GM18520 (cell line): Measurements from ENCODE around the gene CCSER2.
A peak's percentile ranks its signal among the peaks of the same experiment; 100 is the strongest.
"Not testable (repeated sequence)": the region's sequence is repeated elsewhere in the genome, so short reads cannot be mapped to it uniquely, and the experiment has no call there.

Source experiments
- ATAC-seq: cut with Tn5 transposase; IDR thresholded peaks from one replicate; pipeline ENCODE4 v1.9.1; 2021; ENCODE audit not compliant: unreplicated experiment

Gene CCSER2

GRCh38 chr10:84511709-84512285 lies 183.4 kb downstream of the CCSER2 start:
- no peak for ATAC-seq

- no peak for ATAC-seq
Measured at GRCh38 chr10:84517554-84517953, 189.2 kb downstream of the CCSER2 start.

DNA sequence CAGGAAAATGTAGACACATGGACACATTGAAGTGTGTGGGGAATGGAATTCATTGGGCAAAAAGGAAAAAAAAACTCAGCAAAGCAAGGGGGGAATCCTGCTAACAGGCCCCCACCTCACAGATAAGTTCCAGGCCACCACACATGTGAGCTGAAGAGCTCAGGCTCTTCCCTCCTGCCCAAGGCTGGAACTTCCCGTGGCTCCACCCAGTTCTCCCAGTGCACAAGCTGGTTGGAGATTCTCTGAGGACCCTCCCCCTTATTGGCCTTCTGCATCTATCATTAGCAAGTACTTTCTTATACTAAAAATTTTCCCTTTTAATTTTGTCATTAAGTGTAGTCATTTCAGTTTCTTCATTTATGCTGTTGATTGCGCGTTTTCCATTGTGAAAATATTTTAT lies 190.8 kb downstream of the CCSER2 start:
- ATAC-seq = no peak

- no peak for ATAC-seq
Measured at GRCh38 chr10:84521013-84521412, 192.6 kb downstream of the CCSER2 start.

DNA sequence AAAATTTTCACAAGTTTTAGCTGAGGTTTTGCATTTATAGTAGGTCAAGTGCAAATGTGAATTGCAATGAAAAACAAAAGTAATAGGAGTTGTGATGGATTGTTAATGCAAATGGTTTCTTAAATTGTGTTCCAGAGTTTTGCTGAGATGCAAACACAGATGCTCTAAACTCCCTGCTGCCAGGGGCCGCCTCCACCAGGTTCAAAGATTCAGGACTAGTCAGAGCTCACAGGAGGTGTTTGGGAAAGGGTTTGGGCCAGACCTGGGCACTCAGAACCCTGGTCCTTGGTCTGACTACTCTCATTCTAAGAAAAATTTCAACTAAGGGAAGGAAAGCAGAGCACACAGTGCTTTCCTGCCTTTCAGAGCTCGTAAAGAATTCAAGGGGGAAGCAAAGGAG lies 193.1 kb downstream of the CCSER2 start:
- ATAC-seq = no peak

DNA sequence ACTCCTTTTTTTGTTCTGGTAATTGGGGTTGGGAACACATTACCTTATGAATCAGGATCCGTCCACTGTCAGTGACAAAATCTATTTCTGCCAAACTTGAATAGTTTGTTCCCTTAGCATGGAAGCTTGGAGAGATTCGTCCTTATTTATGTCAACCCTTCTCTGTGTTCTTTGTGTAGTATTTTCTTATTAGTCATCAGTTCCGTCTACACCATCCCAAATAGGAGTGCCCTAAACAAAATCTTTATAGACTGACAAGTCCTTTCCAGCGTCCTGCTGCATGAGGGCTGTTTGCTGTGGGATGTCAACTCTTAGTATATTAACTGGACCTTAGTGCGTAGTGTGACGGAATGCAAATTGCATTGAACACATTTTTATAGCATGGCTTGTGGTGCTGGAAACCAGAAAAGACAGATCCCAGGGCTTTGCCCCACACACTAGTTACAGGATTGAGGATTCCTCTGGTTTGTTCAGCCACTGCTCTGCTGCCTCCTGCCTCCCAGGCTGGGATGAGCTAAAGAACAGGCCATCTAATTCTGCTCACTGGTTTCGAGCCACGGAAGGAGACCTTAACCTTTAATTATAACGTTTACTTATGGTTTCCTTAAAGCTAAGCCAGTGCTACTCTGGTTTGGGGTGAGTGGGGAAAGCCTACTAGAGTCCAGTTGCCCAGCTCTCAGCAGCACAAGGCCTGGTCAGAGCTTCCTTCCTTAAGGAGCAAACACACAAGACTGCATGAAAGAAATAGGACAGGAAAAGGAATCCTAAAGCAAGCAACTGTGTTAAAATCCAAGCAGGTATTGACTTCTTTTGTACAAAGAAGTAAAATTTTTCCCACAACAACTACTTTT lies 194.4 kb downstream of the CCSER2 start:
- ATAC-seq = no peak

DNA sequence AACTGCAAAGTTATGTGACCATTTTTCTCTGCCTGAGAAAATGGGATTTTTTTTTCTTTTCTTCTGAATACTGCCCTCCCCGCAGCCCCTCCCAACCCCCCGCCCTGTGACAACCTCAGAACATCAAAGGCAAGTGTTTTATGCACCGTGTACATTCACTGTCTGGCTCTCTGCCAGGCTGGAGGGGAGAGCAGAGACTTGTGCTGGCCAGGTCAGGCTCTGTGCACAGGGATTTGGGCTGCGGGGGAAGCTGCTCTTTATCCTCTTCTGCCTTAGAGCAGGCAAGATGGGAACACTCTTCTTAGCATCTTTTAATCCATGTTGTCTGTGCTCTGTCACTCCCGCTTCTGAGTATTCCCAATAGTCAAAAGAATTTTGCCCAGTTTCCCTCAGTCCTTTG lies 195.1 kb downstream of the CCSER2 start:
- no peak for ATAC-seq

GRCh38 chr10:84524435-84524834 lies 196.0 kb downstream of the CCSER2 start:
- no peak for ATAC-seq

DNA sequence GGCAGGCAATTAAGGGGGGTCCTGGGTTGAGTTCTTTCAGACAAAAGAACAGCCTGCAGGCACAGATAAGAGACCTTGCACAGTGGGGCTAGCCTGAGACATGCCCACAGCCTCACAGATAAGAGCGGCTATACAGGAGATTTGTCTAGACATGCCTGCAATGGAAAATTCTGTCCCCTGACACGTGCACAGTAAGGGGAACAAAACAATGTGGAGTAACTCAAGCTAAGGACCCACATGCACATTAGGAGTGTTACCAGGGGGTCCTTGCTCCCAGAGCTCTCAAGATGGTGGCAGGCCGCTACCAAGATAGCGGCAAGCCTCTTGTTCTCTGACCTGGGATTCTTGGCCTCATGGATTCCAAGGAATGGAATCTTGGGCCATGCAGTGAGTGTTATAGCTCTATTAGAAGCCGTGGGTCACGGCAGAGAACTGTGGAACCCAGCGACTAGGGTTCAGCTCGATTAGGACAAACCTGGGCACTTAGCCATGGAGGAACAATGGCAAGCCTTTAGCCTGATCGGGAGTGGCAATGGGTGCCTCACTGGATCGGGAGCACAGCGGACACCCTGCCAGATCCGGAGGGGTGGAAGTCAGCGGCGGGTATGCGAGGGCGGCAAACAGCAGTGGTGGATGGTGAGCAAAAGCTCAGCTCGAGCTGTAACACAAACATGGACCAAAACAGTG lies 196.9 kb downstream of the CCSER2 start:
- ATAC-seq = no peak

DNA sequence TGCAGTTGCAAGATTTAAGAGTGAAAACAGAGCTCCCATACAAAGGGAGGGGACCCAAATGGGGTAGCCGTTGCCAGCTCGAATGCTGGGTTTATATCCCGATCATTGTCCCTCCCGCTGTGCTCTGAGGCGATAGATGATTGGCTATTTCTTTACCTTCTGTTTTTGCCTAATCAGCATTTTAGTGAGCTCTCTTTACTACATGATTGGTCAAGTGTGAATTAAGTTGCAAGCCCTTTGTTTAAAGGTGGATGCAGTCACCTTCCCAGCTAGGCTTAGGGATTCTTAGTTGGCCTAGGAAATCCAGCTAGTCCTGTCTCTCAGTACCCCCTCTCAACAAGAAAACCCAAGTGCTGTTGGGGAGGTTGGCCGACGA lies 197.4 kb downstream of the CCSER2 start:
- ATAC-seq = not testable (repeated sequence)

GRCh38 chr10:84527386-84527785 lies 199.0 kb downstream of the CCSER2 start:
- not testable (repeated sequence) for ATAC-seq

GRCh38 chr10:84528526-84528925 lies 200.1 kb downstream of the CCSER2 start:
- ATAC-seq = not testable (repeated sequence)

DNA sequence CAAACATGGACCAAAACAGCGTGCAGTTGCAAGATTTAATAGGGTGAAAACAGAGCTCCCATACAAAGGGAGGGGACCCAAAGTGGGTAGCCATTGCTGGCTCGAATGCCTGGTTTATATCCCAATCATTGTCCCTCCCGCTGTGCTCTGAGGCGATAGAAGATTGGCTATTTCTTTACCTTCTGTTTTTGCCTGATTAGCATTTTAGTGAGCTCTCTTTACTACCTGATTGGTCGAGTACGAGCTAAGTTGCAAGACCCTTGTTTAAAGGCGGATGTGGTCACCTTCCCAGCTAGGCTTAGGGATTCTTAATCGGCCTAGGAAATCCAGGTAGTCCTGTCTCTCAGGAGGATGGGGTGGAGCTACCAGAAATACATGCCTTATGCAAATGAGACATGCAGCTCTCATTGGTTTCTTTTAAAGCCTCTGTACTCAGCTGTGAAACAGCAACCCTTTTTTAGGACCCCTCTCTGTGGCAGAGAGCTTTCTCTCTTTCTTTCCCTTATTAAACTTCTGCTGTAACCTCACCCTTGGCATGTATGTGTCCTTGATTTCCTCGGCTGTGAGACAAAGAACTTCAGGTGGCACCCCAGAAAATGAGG lies 202.4 kb downstream of the CCSER2 start:
- ATAC-seq = no peak

GRCh38 chr10:84531396-84531795 lies 203.0 kb downstream of the CCSER2 start:
- no peak for ATAC-seq

DNA sequence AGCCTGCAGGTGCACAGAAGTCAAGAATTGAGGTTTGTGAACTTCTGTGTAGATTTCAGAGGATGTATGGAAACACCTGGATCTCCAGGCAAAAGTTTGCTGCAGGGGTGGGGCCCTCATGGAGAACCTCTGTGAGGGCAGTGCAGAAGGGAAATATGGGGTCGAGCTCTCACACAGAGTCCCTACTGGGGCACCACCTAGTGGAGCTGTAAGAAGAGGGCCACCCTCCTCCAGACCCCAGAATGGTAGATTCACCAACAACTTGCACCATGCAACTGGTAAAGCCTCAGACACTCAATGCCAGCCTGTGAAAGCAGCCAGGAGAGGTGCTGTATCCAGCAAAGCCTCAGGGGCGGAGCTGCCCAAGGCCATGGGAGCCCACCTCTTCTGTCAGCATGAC lies 205.8 kb downstream of the CCSER2 start:
- ATAC-seq = no peak

DNA sequence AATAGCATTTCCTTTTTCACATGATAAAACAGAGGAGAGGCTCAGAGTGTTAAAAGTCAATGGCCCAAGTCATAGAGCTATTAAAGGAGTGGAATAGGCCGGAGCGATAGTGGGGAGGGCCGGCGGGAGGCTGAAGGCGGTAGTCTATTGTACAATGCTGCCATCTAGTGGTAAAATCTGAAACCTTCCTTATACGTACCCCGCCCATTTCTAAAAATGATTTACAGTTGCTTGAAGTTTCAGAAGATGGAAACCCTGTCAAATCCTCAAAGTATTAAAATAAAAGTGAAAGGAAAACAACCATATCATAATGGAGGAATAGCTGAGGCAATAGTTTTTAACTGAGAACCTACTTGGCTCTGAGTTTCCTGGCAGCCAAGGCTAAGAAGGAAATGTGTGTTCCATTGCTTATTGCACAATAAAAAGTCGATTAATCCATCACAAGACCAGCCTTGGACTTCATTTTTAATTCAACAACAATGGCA lies 209.1 kb downstream of the CCSER2 start:
- peak; percentile 62 for ATAC-seq

DNA sequence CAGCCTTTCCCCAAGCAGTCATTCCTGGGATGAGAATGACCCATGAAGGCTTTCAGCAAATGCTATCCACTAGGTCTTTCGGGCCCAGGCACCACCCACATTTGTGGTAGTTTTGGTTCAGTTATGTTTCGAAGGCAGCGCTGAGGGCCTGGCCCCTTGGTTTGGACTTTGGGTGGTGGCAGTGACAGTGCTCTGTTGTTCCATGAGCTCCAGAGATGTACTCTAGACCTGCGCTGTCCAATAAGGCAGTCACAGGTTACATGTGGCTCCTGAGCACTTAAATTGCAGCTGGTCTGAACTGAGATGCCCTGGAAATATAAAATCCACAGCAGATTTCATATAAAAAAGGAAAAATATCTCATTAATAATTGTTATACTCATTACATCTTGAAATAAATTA lies 209.6 kb downstream of the CCSER2 start:
- no peak for ATAC-seq

DNA sequence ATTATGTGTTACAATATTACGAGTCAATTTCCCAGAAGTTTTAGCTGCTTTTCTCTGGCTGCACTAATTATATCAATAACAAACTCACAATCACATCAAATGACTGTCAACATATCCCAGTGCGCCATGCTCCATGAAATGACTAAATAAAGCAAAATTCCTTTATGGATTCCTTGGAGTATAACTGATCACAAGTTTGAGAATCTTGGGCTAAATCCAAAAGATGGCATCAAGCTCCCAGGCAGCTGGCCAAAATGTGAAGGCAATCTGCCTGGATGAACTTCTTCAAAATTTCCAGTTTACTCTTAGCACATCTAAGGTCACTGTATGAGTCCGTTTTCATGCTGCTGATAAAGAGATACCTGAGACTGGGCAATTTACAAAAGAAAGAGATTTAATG lies 210.8 kb downstream of the CCSER2 start:
- no peak for ATAC-seq

GRCh38 chr10:84540022-84540616 lies 211.7 kb downstream of the CCSER2 start:
- no peak for ATAC-seq

- peak; percentile 58 for ATAC-seq
Measured at GRCh38 chr10:84540617-84541288, 212.4 kb downstream of the CCSER2 start.

DNA sequence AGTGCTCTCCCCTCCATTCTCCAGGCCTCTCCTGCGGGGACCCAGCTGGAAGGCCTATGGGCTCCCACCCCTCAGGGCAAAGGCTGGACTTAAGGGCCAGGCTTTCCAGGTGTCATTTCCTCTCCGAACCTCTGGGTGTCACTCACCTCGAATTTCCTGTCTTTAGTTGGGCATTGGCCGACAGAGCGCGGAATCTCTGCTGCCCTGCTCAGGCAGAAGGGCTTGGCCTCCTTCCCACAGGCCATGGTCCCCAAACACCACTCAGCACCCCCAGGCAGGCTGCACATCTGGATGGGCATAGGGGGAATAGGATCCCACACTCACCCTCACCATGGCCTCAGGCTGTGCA lies 212.9 kb downstream of the CCSER2 start:
- ATAC-seq = no peak
